ENCODE results near the gene PHOX2A.
"Not testable (repeated sequence)": the region's sequence is repeated elsewhere in the genome, so short reads cannot be mapped to it uniquely, and the experiment has no call there.

Gene PHOX2A

DNA sequence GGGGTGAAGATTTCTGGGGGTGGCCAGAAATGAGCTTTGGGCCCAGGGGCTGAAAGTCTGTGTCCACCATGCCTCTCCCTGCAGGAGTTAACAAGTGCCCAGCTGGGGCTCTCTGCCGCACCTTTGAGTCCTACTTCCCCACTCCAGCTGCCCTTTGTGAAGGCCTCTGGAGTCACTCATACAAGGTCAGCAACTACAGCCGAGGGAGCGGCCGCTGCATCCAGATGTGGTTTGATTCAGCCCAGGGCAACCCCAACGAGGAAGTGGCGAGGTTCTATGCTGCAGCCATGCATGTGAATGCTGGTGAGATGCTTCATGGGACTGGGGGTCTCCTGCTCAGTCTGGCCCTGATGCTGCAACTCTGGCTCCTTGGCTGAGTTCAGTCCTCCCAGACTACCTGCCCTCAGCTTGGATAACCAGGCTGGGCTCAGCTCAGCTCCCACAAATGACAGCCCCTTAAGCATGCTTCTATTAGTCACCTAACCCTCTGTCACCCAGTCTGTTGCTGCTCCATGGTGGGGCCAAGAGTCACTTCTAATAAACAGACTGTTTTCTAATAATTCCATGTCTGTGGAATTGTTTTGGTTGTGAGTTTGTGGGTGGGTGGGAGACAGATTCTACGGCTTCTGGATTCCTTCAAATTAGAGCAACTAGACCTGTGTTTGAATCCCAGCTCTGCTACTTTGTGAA is 22.4 kb downstream of the PHOX2A start:
- no peak for DNase-seq

DNA sequence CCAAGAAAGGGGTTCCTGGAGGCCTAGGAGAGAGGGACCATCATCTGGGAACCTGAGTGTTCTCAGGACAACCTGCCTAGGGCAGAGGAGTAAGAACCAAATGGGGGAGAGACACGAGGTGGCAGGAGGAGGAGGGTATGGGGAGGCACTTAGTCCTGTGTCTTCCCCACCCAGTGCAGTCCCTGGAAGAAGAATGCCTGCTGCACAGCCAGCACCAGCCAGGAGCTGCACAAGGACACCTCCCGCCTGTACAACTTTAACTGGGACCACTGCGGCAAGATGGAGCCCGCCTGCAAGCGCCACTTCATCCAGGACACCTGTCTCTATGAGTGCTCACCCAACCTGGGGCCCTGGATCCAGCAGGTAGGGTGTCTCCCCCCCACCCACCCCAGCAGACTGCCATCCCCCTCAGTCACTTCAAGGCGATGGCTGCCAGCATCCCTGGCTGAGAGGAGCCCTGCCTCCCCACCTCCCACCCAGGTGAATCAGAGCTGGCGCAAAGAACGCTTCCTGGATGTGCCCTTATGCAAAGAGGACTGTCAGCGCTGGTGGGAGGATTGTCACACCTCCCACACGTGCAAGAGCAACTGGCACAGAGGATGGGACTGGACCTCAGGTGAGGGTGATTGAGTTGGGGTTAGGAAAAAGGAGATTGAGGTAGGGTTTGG is 23.1 kb downstream of the PHOX2A start:
- DNase-seq: no peak

DNA sequence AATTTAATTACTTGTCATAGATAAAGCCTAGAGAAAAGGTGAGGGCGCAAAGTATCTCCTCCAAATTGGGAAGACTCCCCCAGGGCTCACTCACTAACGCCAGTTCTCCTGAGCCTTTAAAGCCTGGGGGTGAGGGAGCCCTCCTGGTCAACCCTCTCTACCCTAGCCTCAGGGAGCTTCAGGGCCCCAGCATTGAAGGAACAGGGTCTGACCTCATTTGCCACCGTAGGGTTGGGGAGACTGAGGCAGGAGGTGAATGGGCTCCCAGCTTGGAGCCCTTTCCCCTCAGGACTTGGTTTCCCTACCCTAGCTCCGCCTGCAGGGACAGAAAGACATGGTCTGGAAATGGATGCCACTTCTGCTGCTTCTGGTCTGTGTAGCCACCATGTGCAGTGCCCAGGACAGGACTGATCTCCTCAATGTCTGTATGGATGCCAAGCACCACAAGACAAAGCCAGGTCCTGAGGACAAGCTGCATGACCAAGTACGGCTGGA is 25.7 kb downstream of the PHOX2A start:
- no peak for DNase-seq

DNA sequence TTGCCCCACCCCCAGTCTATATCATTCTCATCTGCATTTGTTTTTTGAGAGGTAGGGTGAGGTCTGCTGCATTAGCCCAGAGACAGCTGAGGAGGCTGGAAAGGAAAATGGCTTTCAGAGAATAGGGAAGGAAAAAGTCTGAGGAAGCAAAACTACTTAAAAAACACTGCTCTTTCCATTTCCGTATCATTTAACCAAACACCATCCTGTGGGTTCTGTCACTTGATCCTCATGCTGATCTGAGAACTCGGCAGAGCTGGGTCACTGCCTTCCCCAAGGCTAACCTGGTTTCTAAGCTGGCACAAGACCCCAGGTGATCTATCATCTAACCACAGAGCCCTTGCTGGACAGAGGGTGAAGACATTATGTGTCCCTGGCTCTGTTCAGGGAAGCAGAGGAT is 26.1 kb downstream of the PHOX2A start:
- DNase-seq: no peak

DNA sequence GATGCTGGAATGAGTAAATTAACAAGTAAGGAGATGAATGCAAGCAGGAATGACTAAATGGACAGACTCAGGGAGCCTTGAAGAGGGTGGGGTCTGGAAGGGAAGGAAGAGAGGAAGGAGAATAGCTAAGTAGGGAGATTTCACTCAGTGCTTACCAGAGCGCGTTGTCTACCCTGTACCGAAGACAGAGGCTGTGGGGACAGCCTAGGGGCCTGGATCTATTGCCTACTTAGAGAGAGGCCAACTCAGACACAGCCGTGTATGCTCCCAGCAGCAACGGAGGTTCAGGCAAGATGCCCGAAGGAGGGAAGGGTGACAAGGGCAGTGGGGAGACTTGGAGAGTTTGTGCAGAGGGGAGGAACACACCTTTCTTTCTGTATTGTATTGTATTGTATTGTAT is 27.3 kb downstream of the PHOX2A start, which contains the start of gene FOLR2:
TSS of gene FOLR2 (plus strand) at position 157 of the 400 bp plus-strand sequence. CDS start 1,791 bp downstream, outside the sequence.
- no peak for DNase-seq

DNA sequence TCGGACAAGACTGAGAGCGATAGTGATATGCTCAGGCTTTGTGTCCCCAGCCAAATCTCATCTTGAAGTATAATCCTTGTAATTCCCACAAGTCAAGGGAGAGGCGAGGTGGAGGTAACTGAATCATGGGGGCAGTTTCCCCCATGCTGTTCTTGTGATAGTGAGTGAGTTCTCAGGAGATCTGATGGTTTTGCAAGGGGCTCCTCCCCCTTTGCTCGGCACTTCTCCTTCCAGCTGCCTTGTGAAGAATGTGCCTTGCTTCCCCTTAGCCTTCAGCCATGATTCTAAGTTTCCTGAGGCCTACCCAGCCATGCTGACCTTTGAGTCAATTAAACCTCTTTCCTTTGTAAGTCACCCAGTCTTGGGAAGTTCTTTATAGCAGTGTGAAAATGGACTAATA is 34.9 kb downstream of the PHOX2A start:
- DNase-seq: no peak

DNA sequence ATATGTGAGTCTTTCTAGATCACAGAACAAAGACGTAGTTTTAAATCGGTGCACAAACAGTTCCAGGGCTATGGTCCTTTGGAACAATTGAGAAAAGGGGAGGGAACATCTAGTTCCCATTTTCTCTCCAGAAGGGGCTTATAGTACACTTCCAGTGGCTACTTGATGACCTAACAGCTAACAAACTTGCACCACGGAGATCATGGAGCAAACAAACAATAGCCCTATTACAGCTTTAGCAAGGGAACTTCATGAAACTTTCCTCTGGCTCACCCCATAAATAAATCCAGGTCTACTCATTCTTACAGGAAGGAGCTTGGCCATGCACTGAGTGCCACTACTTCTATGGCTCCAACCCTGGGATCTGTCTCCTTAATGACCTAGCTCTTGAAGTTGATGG is 35.7 kb downstream of the PHOX2A start:
- DNase-seq: no peak

DNA sequence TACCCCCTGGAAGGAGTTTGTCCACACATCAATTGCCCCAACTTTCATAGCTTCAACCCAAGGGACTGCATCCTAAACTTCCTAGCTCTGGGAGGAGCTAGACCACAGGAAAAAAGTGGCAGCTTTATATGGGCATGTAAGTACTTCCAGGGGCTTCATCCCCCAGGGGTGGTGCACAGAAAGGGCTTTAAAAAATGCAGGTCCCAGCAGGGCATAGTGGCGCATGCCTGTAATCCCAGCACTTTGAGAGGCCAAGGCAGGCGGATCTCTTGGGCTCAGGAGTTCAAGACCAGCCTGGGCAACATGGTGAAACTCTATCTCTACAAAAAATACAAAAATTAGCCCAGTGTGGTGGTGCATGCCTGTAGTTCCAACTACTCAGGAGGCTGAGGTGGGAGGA is 37.2 kb downstream of the PHOX2A start:
- not testable (repeated sequence) for DNase-seq

DNA sequence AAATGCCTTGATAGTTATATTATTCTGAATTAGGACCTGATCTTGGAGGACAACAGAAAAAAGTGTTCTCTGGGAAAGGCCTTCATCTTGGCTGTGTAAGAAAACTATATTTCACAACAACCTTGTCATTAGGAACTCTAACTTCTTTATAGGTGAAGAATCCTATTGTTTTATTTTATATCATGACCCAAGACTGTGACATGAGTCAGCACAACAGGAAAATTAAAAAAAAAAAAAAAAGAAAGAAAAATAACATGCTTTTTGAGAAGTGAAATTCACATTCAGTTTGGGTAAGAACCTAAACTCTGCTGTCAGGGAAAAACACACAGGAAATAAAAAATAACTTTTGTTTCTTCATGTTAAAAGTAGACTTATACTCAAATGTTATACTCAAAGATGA is 39.1 kb downstream of the PHOX2A start:
- DNase-seq: no peak

DNA sequence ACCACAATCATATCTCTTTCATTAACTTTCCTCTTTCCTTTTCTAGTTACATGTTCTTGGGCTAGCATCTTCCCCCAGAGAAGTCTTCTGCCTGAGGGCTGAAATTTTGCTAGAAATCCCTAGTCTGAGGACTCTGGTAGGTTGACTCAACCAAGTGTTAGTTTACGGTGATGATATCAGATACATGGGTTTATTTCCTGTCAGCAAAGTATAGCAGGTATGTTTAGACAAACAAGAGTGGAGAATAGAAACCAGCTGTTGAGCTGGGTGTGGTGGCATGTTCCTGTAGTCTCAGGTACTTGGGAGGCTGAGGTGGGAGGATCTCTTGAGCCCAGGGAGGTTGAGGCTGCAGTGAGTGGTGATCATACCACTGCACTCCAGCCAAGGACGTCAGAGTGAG is 40.8 kb downstream of the PHOX2A start:
- DNase-seq: no peak

DNA sequence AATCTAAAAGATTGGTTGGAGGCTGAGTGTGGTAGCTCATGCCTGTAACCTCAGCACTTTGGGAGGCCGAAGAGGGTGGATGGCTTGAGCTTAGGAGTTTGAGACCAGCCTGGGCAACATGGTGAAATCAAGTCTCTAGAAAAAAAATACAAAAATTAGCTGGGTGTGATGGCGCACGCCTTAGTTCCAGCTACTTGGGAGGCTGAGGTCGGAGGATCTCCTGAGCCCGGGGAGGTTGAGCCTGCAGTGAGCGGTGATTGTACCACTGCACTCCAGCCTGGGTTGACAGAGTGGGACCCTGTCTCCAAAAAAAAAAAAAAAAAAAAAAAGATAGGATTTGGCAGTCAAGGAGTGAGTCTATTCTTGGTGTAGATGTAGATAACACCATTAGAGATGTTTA is 41.4 kb downstream of the PHOX2A start:
- DNase-seq: no peak

DNA sequence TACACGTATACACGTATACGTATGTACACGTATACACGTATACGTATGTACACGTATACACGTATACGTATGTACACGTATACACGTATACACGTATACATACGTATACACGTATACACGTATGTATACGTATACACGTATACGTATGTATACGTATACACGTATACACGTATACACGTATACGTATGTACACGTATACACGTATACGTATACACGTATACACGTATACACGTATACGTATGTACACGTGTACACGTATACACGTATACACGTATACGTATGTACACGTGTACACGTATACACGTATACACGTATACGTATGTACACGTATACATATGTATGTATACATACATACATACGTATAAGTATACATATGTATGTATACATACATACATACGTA is 42.5 kb downstream of the PHOX2A start:
- not testable (repeated sequence) for DNase-seq

DNA sequence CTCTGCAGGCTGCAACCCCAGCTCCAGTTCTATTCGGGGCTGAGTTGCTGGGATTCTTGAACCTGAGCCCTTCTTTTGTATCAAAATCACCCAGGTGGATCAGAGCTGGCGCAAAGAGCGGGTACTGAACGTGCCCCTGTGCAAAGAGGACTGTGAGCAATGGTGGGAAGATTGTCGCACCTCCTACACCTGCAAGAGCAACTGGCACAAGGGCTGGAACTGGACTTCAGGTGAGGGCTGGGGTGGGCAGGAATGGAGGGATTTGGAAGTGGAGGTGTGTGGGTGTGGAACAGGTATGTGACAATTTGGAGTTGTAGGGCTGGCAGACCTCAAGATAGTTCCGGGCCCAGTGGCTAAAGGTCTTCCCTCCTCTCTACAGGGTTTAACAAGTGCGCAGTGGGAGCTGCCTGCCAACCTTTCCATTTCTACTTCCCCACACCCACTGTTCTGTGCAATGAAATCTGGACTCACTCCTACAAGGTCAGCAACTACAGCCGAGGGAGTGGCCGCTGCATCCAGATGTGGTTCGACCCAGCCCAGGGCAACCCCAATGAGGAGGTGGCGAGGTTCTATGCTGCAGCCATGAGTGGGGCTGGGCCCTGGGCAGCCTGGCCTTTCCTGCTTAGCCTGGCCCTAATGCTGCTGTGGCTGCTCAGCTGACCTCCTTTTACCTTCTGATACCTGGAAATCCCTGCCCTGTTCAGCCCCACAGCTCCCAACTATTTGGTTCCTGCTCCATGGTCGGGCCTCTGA is 48.3 kb downstream of the PHOX2A start:
- no peak for DNase-seq

DNA sequence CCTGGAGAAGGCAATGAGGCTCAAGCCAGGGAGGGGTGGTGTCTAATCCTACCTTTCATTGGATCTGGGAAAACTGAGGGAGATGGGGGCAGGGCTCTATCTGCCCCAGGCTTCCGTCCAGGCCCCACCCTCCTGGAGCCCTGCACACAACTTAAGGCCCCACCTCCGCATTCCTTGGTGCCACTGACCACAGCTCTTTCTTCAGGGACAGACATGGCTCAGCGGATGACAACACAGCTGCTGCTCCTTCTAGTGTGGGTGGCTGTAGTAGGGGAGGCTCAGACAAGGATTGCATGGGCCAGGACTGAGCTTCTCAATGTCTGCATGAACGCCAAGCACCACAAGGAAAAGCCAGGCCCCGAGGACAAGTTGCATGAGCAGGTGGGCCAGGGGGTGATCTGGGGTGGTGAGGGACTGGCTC is 52.0 kb downstream of the PHOX2A start, which contains the start of gene FOLR1:
TSS of gene FOLR1 (plus strand) at position 180 of the 421 bp plus-strand sequence. CDS start at position 214, 34 bp downstream.
- no peak for DNase-seq

DNA sequence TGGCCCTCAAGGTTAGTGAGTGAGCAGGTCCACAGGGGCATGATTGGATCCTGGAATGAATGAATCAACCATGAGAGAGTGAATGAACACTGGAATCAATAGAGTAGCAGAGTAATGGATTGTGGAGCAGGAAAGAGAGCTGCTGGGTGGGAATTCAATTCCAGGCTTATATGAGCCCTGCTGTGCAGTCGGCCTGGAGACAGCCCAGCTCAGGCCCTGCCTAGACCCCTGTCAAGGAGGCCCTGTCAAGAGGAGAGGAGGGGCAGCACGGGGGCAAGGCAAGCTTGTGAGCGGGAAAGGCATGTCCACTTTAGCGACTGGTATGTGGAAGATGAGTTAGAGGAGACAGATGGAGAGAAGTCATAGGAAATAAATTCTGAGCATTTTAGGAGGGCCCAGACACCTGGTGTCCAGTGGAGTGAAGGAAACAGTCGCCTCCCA is 53.3 kb downstream of the PHOX2A start:
- no peak for DNase-seq

DNA sequence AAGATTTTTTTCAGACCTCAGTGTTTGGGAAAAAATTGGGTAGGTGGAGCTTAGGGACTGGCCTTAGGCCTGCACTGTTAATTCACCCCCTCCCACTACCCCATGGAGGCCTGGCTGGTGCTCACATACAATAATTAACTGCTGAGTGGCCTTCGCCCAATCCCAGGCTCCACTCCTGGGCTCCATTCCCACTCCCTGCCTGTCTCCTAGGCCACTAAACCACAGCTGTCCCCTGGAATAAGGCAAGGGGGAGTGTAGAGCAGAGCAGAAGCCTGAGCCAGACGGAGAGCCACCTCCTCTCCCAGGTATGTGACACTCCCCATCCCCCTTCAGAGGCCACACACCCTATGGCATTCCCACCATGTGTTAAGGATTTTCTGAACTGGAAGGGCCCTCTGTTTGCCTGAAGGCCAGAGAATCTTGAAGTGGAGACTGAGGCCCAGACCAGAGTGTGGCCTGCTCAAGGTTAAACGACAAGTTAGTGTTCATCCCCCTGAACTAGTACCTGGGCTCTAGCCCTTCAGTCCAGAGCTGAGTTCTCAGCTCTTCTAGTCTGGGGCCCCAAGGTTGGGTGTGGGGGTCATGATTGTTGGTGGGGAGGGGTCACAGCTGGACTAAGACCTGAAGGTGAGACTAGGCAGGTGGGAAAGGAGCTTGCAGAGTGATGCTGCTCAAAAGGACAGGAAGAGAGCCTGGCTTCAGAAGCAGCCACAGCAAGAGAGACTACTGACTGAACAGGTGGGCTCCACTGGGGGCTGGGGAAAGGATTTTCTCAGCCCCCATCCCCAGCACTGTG is 54.3 kb downstream of the PHOX2A start:
- no peak for DNase-seq

Measured in stimulated activated CD4-positive, alpha-beta T cell treated with anti-CD3 and anti-CD28 coated beads, Interleukin-4, amount 100 ng/mL, for 24 hours (primary cell).